HL-60/S4 treated with phorbol 12-myristate 13-acetate at 8.2 ng/mL for 4 days and 3 days (cell line): ENCODE measurements around the gene ORAI3.

Source experiments
- in situ Hi-C: fragments of 300-500 bp; cut with MboI; formaldehyde crosslinking; loops from 2 replicates; pipeline ENCODE4 v1.15.0; 2022; ENCODE audit warnings: low sequenced_read_pairs

Gene ORAI3

GRCh38 chr16:30965436-30965835 is 16.6 kb downstream of the ORAI3 start:
- in situ Hi-C loops = loop anchor here (25.0 kb wide), 1 partner anchor 897 kb away; the partner anchor contains the start of gene ZNF267

GRCh38 chr16:30966033-30966619 is 17.3 kb downstream of the ORAI3 start:
- in situ Hi-C loops = loop anchor here (25.0 kb wide), 1 partner anchor 896 kb away; the partner anchor contains the start of gene ZNF267

- in situ Hi-C loops = loop anchor here (25.0 kb wide), 1 partner anchor 895 kb away; the partner anchor contains the start of gene ZNF267
These were observed 18.9 kb downstream of the ORAI3 start for GRCh38 chr16:30967795-30968194.

GRCh38 chr16:30969246-30969842 is 20.5 kb downstream of the ORAI3 start:
- in situ Hi-C loops = loop anchor here (25.0 kb wide), 1 partner anchor 893 kb away; the partner anchor contains the start of gene ZNF267

GRCh38 chr16:30971298-30971697 is 22.4 kb downstream of the ORAI3 start:
- in situ Hi-C loops = loop anchor here (25.0 kb wide), 1 partner anchor 891 kb away; the partner anchor contains the start of gene ZNF267

GRCh38 chr16:30972872-30973271 is 24.0 kb downstream of the ORAI3 start:
- in situ Hi-C loops = loop anchor here (25.0 kb wide), 1 partner anchor 889 kb away; the partner anchor contains the start of gene ZNF267

- in situ Hi-C loops = loop anchor here (25.0 kb wide), 1 partner anchor 888 kb away; the partner anchor contains the start of gene ZNF267
These were observed 25.5 kb downstream of the ORAI3 start for GRCh38 chr16:30974348-30974747.

GRCh38 chr16:30976486-30976885 is 27.6 kb downstream of the ORAI3 start:
- in situ Hi-C loops = loop anchor here (25.0 kb wide), 1 partner anchor 486 kb away; the partner anchor contains the start of genes ARMC5 and TGFB1I1

GRCh38 chr16:30977502-30977901 is 28.6 kb downstream of the ORAI3 start:
- in situ Hi-C loops = loop anchor here (25.0 kb wide), 1 partner anchor 485 kb away; the partner anchor contains the start of genes ARMC5 and TGFB1I1

- in situ Hi-C loops = loop anchor here (25.0 kb wide), 1 partner anchor 483 kb away; the partner anchor contains the start of genes ARMC5 and TGFB1I1
These were observed 30.5 kb downstream of the ORAI3 start for GRCh38 chr16:30979170-30980022.

GRCh38 chr16:30980023-30980371 is 31.1 kb downstream of the ORAI3 start:
- in situ Hi-C loops = loop anchor here (25.0 kb wide), 1 partner anchor 482 kb away; the partner anchor contains the start of genes ARMC5 and TGFB1I1

GRCh38 chr16:30980434-30980833 is 31.6 kb downstream of the ORAI3 start:
- in situ Hi-C loops = loop anchor here (25.0 kb wide), 1 partner anchor 482 kb away; the partner anchor contains the start of genes ARMC5 and TGFB1I1

- in situ Hi-C loops = loop anchor here (25.0 kb wide), 1 partner anchor 481 kb away; the partner anchor contains the start of genes ARMC5 and TGFB1I1
These were observed 32.1 kb downstream of the ORAI3 start for GRCh38 chr16:30980959-30981358.

GRCh38 chr16:30982548-30983288 is 33.9 kb downstream of the ORAI3 start:
- in situ Hi-C loops = loop anchor here (25.0 kb wide), 1 partner anchor 480 kb away; the partner anchor contains the start of genes ARMC5 and TGFB1I1

GRCh38 chr16:30983289-30983889 is 34.5 kb downstream of the ORAI3 start:
- in situ Hi-C loops = loop anchor here (25.0 kb wide), 1 partner anchor 479 kb away; the partner anchor contains the start of genes ARMC5 and TGFB1I1

- in situ Hi-C loops = loop anchor here (25.0 kb wide), 1 partner anchor 478 kb away; the partner anchor contains the start of genes ARMC5 and TGFB1I1
These were observed 35.2 kb downstream of the ORAI3 start for GRCh38 chr16:30983898-30984610.

GRCh38 chr16:30984669-30985400 is 36.0 kb downstream of the ORAI3 start, which contains the start of gene HSD3B7:
TSS of gene HSD3B7 (plus strand) at chr16:30985207. CDS start at chr16:30985659, 452 bp downstream.
- in situ Hi-C loops = loop anchor here (25.0 kb wide), 1 partner anchor 477 kb away; the partner anchor contains the start of genes ARMC5 and TGFB1I1
